MM.1S (cell line): ENCODE results near the gene PSTPIP2.

Experiments used
- EZH2 ChIP-seq: fragments of 300-600 bp; sonication (generic); optimal IDR thresholded peaks from 2 replicates; pipeline ENCODE3; 2017; ENCODE audit warnings: low read depth, mild to moderate bottlenecking, antibody characterized with exemption, low read length, mixed read lengths
- TF ChIP-seq, protein P1 (sequence below): fragments of 300-600 bp; sonication (generic); IDR thresholded peaks from 2 replicates; pipeline ENCODE4 v1.5.1; 2016; ENCODE audit warnings: antibody characterized with exemption, low read length, mixed read lengths

DNA sequence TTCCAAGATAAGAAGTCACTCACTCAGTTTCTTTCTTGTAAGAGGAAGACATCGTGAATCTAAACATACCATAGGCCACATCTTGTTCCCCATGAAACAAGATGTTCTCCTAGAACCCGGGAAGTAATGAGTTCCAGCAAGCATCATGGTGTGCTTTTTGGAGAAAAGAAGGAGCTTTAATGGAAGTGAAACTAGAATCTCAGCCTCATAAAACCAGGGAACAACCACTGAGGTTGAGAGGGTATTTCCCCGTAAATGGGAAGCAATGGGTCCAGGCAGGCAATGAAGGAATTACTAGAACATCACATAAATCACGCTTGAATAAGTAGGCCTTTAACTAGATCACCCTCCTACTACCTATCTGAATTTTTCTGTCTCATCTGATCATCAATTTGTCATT, 40.3 kb downstream of the PSTPIP2 start:
- TF ChIP-seq, protein P1, sequence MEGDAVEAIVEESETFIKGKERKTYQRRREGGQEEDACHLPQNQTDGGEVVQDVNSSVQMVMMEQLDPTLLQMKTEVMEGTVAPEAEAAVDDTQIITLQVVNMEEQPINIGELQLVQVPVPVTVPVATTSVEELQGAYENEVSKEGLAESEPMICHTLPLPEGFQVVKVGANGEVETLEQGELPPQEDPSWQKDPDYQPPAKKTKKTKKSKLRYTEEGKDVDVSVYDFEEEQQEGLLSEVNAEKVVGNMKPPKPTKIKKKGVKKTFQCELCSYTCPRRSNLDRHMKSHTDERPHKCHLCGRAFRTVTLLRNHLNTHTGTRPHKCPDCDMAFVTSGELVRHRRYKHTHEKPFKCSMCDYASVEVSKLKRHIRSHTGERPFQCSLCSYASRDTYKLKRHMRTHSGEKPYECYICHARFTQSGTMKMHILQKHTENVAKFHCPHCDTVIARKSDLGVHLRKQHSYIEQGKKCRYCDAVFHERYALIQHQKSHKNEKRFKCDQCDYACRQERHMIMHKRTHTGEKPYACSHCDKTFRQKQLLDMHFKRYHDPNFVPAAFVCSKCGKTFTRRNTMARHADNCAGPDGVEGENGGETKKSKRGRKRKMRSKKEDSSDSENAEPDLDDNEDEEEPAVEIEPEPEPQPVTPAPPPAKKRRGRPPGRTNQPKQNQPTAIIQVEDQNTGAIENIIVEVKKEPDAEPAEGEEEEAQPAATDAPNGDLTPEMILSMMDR, result no peak
- TF ChIP-seq EZH2, result no peak
